ENCODE data around the gene TSPOAP1. TPM values are rescaled to one million over a fixed set of nuclear protein-coding genes. Genes with fewer than 3 reads are reported as not detected.

The TSPOAP1 gene
- total RNA-seq, 1 donor from 2014 or later: 13.6 TPM

- DNase-seq: no peak
- intact Hi-C loops (cut with DNase I): no loop called here
- no peak for ATAC-seq (ENCODE audit: poor library complexity)
Measured at GRCh38 chr17:58363457-58364185, 35.0 kb upstream of the TSPOAP1 start.

GRCh38 chr17:58362368-58363014, 33.9 kb upstream of the TSPOAP1 start:
- intact Hi-C loops (cut with DNase I): no loop called here
- no peak for DNase-seq
- ATAC-seq (ENCODE audit: poor library complexity): no peak

GRCh38 chr17:58360296-58361063, 31.9 kb upstream of the TSPOAP1 start:
- DNase-seq (no peak), ATAC-seq (ENCODE audit: poor library complexity) (no peak)
- intact Hi-C loops (cut with DNase I): no loop called here

GRCh38 chr17:58358408-58359172, 30.0 kb upstream of the TSPOAP1 start:
- intact Hi-C loops (cut with DNase I): no loop called here
- ATAC-seq (ENCODE audit: poor library complexity) (no peak), DNase-seq (no peak)

GRCh38 chr17:58357312-58358297, 29.0 kb upstream of the TSPOAP1 start:
- DNase-seq (no peak), ATAC-seq (ENCODE audit: poor library complexity) (no peak)
- intact Hi-C loops (cut with DNase I): no loop called here

- no peak for ATAC-seq (ENCODE audit: poor library complexity)
Measured at GRCh38 chr17:58356231-58356630, 27.6 kb upstream of the TSPOAP1 start.

GRCh38 chr17:58354541-58355216, 26.1 kb upstream of the TSPOAP1 start:
- DNase-seq (no peak), ATAC-seq (ENCODE audit: poor library complexity) (no peak)
- intact Hi-C loops (cut with DNase I): no loop called here

More at GRCh38 chr17:58356231-58356630, 27.6 kb upstream of the TSPOAP1 start:
- DNase-seq: no peak
- intact Hi-C loops (cut with DNase I): no loop called here

GRCh38 chr17:58353389-58353825, 24.8 kb upstream of the TSPOAP1 start:
- intact Hi-C loops (cut with DNase I): no loop called here
- DNase-seq (no peak), ATAC-seq (ENCODE audit: poor library complexity) (no peak)

- DNase-seq (peak; percentile 60), ATAC-seq (ENCODE audit: poor library complexity) (peak; percentile 61)
- intact Hi-C loops (cut with DNase I): no loop called here
Measured at GRCh38 chr17:58352596-58353388, 24.2 kb upstream of the TSPOAP1 start.

GRCh38 chr17:58351831-58352595, 23.4 kb upstream of the TSPOAP1 start, which contains the start of gene SUPT4H1:
SUPT4H1 (minus strand) TSS chr17:58352201; CDS start chr17:58352135, 66 bp downstream.
- DNase-seq: peak; percentile 90
- intact Hi-C loops (cut with DNase I): no loop called here
- ATAC-seq (ENCODE audit: poor library complexity): peak; percentile 98

GRCh38 chr17:58351182-58351581, 22.6 kb upstream of the TSPOAP1 start:
- ATAC-seq (ENCODE audit: poor library complexity) (no peak), DNase-seq (no peak)
- intact Hi-C loops (cut with DNase I): no loop called here

- ATAC-seq (ENCODE audit: poor library complexity) (no peak), DNase-seq (no peak)
- intact Hi-C loops (cut with DNase I): no loop called here
Measured at GRCh38 chr17:58348038-58348437, 19.4 kb upstream of the TSPOAP1 start.

- intact Hi-C loops (cut with DNase I): no loop called here
- DNase-seq (no peak), ATAC-seq (ENCODE audit: poor library complexity) (no peak)
Measured at GRCh38 chr17:58345500-58345899, 16.9 kb upstream of the TSPOAP1 start.

- no peak for DNase-seq
- no peak for ATAC-seq (ENCODE audit: poor library complexity)
- intact Hi-C loops (cut with DNase I): no loop called here
Measured at GRCh38 chr17:58344791-58345157, 16.2 kb upstream of the TSPOAP1 start.

- DNase-seq (no peak), ATAC-seq (ENCODE audit: poor library complexity) (peak; percentile 31)
- intact Hi-C loops (cut with DNase I): no loop called here
Measured at GRCh38 chr17:58344047-58344790, 15.6 kb upstream of the TSPOAP1 start.

Data from Right ventricle myocardium superior (tissue), 1 donor.